Ishikawa (cell line): Measurements from ENCODE around the gene ANKRD13D.

Experiments
- CEBPB ChIP-seq: IDR thresholded peaks from 2 replicates; pipeline ENCODE4 v1.6.1; 2012
- CREB1 ChIP-seq: IDR thresholded peaks from 2 replicates; pipeline ENCODE4 v1.6.1; 2012; ENCODE audit warnings: low read depth
- EGR1 ChIP-seq: IDR thresholded peaks from 2 replicates; pipeline ENCODE4 v1.6.1; 2012
- EP300 ChIP-seq: IDR thresholded peaks from 2 replicates; pipeline ENCODE4 v1.6.1; 2012; ENCODE audit warnings: borderline replicate concordance
- FOXM1 ChIP-seq: IDR thresholded peaks from 2 replicates; pipeline ENCODE4 v1.6.1; 2012; ENCODE audit warnings: low read depth, borderline replicate concordance
- MAX ChIP-seq: IDR thresholded peaks from 2 replicates; pipeline ENCODE4 v1.6.1; 2012
- NFIC ChIP-seq: IDR thresholded peaks from 2 replicates; pipeline ENCODE4 v1.6.1; 2012
- RAD21 ChIP-seq: IDR thresholded peaks from 2 replicates; pipeline ENCODE4 v1.6.1; 2012; ENCODE audit warnings: low read depth
- REST ChIP-seq: IDR thresholded peaks from 2 replicates; pipeline ENCODE4 v1.6.1; 2012; ENCODE audit warnings: low read depth, mild to moderate bottlenecking
- TAF1 ChIP-seq: IDR thresholded peaks from 2 replicates; pipeline ENCODE4 v1.6.1; 2012; ENCODE audit warnings: low read depth, mild to moderate bottlenecking
- TCF12 ChIP-seq: IDR thresholded peaks from 2 replicates; pipeline ENCODE4 v1.6.1; 2012; ENCODE audit warnings: low read depth
- TEAD4 ChIP-seq: IDR thresholded peaks from 2 replicates; pipeline ENCODE4 v1.6.1; 2012
- USF1 ChIP-seq: IDR thresholded peaks from 2 replicates; pipeline ENCODE4 v1.6.1; 2012
- YY1 ChIP-seq: IDR thresholded peaks from 2 replicates; pipeline ENCODE4 v1.6.1; 2012; ENCODE audit warnings: low read depth
- ZBTB7A ChIP-seq: IDR thresholded peaks from 2 replicates; pipeline ENCODE4 v1.6.1; 2012; ENCODE audit warnings: low read depth

Gene ANKRD13D

DNA sequence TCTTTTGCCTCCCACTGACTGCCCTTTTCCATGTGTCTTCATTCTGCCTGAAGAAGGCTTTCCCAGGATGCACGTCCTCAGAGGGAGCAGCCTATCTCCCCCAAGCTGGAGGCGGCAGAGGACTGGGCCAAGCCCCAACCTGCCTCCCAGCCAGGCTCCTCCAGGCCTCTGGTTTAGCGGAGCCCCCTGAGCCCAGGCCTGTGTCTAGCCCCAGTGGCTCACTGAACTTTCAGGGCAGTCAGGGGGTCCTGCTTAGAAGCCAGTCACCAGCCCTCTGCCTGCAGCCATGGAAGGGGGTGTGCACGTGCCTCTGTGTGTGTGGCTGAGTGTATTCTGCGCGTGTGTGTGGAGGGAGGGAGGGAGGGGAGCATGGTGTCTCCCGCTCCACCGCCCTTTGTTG is 33.2 kb upstream of the ANKRD13D start:
- TF ChIP-seq TEAD4, result no peak
- no peak for TF ChIP-seq EP300
- TF ChIP-seq TCF12, result no peak
- no peak for TF ChIP-seq EGR1
- TF ChIP-seq MAX, result no peak

- TF ChIP-seq CREB1 (no peak), TAF1 (no peak), MAX (no peak), ZBTB7A (no peak), USF1 (no peak), YY1 (no peak), TCF12 (no peak), RAD21 (no peak), FOXM1 (no peak), EGR1 (no peak), TEAD4 (no peak), NFIC (no peak), EP300 (no peak), REST (no peak), CEBPB (no peak)
Observed at GRCh38 chr11:67256477-67257135, 32.5 kb upstream of the ANKRD13D start.

DNA sequence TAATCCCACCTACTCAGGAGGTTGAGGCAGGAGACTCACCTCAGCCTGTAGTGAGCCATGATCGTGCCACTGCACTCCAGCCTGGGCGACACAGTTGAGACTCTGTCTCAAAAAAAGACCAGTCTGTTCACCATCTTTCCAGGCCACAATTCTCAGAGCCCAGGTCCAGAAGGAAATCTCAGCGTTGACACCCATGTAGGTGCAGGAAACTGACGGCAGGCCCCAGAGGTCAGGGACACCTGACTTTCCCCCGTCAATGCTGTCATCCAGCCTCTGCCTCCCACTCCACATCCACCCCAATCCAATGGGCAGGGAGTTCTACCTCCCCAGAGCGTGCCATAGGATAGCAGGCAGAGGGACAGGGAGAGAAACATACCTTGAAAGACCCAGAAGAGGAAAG is 28.7 kb upstream of the ANKRD13D start:
- TF ChIP-seq TCF12, result no peak
- no peak for TF ChIP-seq FOXM1
- no peak for TF ChIP-seq YY1
- TF ChIP-seq ZBTB7A, result no peak
- TF ChIP-seq EGR1, result no peak
- TF ChIP-seq NFIC, result no peak
- no peak for TF ChIP-seq CEBPB
- no peak for TF ChIP-seq TEAD4

- no peak for TF ChIP-seq YY1
- TF ChIP-seq CREB1, result no peak
- no peak for TF ChIP-seq TEAD4
- TF ChIP-seq EGR1, result no peak
- no peak for TF ChIP-seq REST
- no peak for TF ChIP-seq ZBTB7A
Observed at GRCh38 chr11:67261640-67261945, 27.5 kb upstream of the ANKRD13D start.

GRCh38 chr11:67261946-67262681 is 27.0 kb upstream of the ANKRD13D start:
- TF ChIP-seq TAF1, result no peak
- TF ChIP-seq FOXM1, result no peak
- TF ChIP-seq EP300, result no peak
- TF ChIP-seq RAD21, result no peak
- no peak for TF ChIP-seq EGR1
- TF ChIP-seq TEAD4, result no peak
- no peak for TF ChIP-seq REST
- TF ChIP-seq USF1, result no peak
- TF ChIP-seq MAX, result no peak
